ENCODE measurements around the gene PLAC8.
"Not testable (repeated sequence)": the region's sequence is repeated elsewhere in the genome, so short reads cannot be mapped to it uniquely, and the experiment has no call there.

The PLAC8 gene

DNA sequence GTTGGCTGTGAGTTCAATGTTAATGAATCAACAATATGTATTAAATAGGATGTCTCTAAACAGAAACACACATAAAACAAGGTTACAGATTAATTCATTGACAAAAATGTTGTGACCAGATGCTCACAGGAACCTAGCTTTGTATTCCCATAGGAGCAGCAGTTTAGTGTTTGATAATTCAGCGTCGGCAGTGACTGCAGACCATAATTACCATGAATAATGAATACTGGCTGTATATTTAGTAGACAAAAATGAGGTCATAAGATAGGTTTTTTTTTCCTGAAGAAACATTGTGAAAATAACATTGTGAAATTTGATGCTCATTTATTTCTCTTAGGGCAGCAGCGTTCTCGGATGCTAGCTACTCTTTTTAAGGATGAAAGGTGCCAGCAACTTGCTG, 51.8 kb downstream of the PLAC8 start:
- DNase-seq: peak; percentile 36

DNA sequence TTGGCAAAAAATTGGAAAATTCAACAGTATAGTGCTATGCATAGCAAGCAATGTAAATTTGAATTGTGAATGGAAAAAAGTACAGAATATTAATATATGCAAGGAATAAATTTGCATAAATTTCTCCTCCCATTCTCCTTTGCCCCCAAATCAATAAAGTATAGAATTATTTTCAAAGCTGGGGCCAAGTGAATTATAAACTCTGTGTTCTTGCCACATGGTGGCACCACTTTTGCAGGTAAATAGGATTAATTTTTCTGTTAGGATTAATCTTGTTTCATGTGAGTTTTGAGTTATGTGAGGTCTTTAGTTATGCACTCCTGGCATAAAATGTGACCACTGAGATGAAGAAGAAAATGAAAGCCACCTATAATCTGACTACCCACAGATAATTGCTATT, 59.6 kb downstream of the PLAC8 start:
- DNase-seq: peak; percentile 14

DNA sequence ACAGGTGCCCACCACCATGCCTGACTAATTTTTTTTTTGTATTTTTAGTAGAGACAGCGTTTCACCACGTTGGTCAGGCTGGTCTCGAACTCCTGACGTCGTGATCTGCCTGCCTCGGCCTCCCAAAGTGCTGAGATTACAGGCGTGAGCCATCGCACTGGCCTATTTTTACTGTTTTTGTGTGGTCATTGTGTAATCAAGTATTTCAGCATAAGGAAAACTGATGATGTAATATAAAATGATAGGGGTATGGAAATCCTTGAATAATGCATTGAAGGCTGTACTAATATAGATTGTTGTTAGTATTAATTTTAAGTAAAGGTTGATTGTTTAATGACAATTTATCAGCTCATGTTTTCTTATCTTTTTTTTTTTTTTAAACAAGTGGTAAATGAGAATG, 65.7 kb downstream of the PLAC8 start:
- not testable (repeated sequence) for DNase-seq

DNA sequence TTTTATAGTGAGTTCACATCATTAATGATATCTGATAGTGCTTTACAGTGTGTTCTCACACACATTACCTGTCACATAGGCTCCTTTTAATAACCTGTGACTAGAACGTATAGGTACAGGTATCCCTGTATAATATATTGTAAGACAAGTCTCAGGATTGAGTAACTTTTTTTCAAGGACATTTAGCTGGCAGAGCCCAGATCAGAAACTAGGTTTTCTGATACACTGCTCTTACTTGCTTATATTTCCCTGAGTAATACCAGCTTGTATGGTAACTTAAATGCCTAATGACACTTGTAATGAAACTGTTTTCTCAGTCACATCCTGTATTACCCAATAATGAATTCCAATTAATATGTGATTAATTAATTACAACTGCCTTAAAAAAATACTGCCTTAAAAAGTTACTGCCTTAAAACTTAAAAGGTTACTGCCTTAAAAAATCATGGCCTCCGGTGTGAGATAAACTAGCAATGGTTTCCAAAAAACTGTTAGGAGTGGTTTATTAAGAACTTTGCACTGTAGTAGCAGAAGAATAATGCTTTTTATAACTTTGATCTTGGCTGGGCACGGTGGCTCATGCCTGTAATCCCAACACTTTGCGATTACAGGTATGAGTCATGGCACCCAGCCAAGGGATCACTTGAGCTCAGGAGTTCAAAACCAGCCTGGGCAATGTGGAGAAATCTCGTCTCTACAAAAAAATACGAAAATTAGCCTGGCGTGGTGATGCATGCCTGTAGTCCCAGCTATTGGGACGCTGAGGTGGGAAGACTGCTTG, 67.6 kb downstream of the PLAC8 start:
- DNase-seq: no peak

DNA sequence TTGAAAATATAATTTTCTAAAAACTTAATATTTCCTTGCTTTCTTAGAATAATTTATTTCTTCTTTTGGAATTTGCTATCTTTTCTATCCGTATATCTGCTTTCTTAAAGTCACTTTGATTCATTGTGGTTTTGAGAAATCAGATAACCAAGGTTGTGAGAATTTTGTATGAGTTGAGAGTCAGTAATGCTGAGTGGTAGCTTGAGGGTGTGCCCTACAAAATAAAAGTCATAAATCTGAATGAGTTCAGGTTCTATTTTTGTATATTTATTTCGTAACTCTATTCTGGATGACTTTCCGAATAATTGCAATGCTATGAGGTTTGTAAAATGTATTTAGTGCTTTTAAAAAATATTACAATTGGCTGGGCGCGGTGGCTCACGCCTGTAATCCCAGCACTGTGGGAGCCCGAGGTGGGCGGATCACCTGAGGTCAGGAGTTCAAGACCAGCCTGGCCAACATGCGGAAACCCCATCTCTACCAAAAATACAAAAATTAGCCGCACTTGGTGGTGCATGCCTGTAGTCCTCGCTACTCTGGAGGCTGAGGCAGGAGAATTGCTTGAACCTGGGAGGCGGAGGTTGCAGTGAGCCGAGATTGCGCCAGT, 70.6 kb downstream of the PLAC8 start:
- DNase-seq: peak; percentile 64

DNA sequence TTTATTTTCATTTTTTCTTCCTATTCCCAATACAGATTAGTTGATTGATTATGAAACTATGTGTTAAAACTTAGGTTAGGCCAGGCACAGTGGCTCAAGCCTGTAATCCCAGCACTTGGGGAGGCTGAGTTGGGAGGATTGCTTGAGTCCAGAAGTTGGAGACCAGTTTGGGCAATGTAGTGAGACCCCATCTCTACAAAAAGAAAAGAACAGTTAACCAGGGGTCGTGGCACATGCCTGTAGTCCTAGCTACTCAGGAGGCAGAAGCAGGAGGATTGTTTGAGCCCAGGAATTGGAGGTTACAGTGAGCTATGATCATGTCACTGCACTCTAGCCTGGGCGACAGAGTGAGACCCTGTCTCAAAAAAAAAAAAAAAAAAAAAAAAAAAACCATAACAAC, 71.4 kb downstream of the PLAC8 start:
- not testable (repeated sequence) for DNase-seq

DNA sequence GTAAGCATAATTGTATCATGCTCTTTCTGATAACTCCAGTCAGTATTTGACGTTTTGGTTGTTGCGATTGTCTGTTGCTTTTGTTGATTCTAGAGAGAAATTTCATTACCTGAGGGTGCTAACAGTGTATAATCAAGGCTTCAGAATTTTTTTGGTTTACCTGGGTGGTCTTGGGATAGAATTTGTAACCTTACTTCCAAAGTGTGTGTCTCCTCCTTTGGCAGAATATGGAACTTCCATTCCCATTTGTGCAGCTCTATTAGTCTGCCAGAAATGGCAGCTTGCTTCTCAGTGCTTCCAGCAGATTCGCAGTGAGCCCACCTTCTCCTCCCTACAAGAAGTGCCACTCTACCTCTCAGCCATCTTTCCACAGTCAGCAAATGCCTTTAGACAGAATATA, 74.3 kb downstream of the PLAC8 start:
- DNase-seq: no peak
